Measurements from ENCODE around the gene TLR9.
A peak's percentile ranks its signal among the peaks of the same experiment; 100 is the strongest.

Gene TLR9

GRCh38 chr3:52195823-52196331 is 29.6 kb downstream of the TLR9 start:
- TF ChIP-seq POLR2A (IDR thresholded peaks at IDR 0.05; ENCODE audit: extremely low read depth, insufficient read length) (no peak), MAX (IDR thresholded peaks at IDR 0.05; ENCODE audit: low read depth, low read length) (no peak), CTCF (IDR thresholded peaks at IDR 0.05; ENCODE audit: low read depth, low read length) (no peak), MYC (IDR thresholded peaks at IDR 0.05; ENCODE audit: low read depth, low read length) (no peak)
- DNase-seq (ENCODE audit: low read depth), result peak; percentile 82
- no peak overlapping the region for H3K4me3 ChIP-seq (ENCODE audit: low read depth, low read length)

- TF ChIP-seq CTCF (IDR thresholded peaks at IDR 0.05; ENCODE audit: low read depth, low read length), result no peak
- TF ChIP-seq MAX (IDR thresholded peaks at IDR 0.05; ENCODE audit: low read depth, low read length), result no peak
- no peak for TF ChIP-seq MYC (IDR thresholded peaks at IDR 0.05; ENCODE audit: low read depth, low read length)
- no peak for TF ChIP-seq POLR2A (IDR thresholded peaks at IDR 0.05; ENCODE audit: extremely low read depth, insufficient read length)
- DNase-seq (ENCODE audit: low read depth), result no peak
- no peak overlapping the region for H3K4me3 ChIP-seq (ENCODE audit: low read depth, low read length)
These were observed 30.2 kb downstream of the TLR9 start for GRCh38 chr3:52195291-52195597.

GRCh38 chr3:52194485-52195290 is 30.8 kb downstream of the TLR9 start:
- DNase-seq (ENCODE audit: low read depth), result no peak
- H3K4me3 ChIP-seq (ENCODE audit: low read depth, low read length), result no peak overlapping the region
- TF ChIP-seq POLR2A (IDR thresholded peaks at IDR 0.05; ENCODE audit: extremely low read depth, insufficient read length), result no peak
- no peak for TF ChIP-seq MYC (IDR thresholded peaks at IDR 0.05; ENCODE audit: low read depth, low read length)
- no peak for TF ChIP-seq MAX (IDR thresholded peaks at IDR 0.05; ENCODE audit: low read depth, low read length)
- no peak for TF ChIP-seq CTCF (IDR thresholded peaks at IDR 0.05; ENCODE audit: low read depth, low read length)

DNA sequence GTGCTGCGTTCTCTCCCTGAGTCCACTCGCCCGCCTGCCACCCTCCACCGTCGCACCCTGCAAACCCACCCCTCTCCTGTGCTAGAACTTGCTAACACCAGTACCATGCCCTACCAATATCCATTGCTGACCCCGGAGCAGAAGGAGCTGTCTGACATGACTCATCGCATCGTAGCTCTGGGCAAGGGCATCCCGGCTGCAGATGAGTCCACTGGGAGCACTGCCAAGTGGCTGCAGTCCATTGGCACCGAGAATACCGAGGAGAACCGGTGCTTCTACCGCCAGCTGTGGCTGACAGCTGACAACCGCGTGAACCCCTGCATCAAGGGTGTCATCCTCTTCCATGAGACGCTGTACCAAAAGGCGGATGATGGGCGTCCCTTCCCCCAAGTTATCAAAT is 32.4 kb downstream of the TLR9 start:
- no peak overlapping the region for H3K4me3 ChIP-seq (ENCODE audit: low read depth, low read length)
- no peak for TF ChIP-seq MYC (IDR thresholded peaks at IDR 0.05; ENCODE audit: low read depth, low read length)
- no peak for TF ChIP-seq CTCF (IDR thresholded peaks at IDR 0.05; ENCODE audit: low read depth, low read length)
- no peak for TF ChIP-seq POLR2A (IDR thresholded peaks at IDR 0.05; ENCODE audit: extremely low read depth, insufficient read length)
- TF ChIP-seq MAX (IDR thresholded peaks at IDR 0.05; ENCODE audit: low read depth, low read length), result no peak
- DNase-seq (ENCODE audit: low read depth), result no peak

- no peak overlapping the region for H3K4me3 ChIP-seq (ENCODE audit: low read depth, low read length)
- TF ChIP-seq POLR2A (IDR thresholded peaks at IDR 0.05; ENCODE audit: extremely low read depth, insufficient read length) (no peak), MAX (IDR thresholded peaks at IDR 0.05; ENCODE audit: low read depth, low read length) (no peak), MYC (IDR thresholded peaks at IDR 0.05; ENCODE audit: low read depth, low read length) (no peak), CTCF (IDR thresholded peaks at IDR 0.05; ENCODE audit: low read depth, low read length) (no peak)
- DNase-seq (ENCODE audit: low read depth), result no peak
These were observed 33.8 kb downstream of the TLR9 start for GRCh38 chr3:52191663-52192062.
